Neural cell (in vitro differentiated cells): ENCODE data around the gene TAF5L. TPM values are rescaled to one million over a fixed set of nuclear protein-coding genes. Genes with fewer than 3 reads are reported as not detected.

Experiments used
- H2AFZ ChIP-seq: fragments of 200-600, 300-800 bp; sonication (generic), shearing (Covaris generic); 2 replicates; pipeline ENCODE4 v1.6.0; 2014; ENCODE audit warnings: low read depth, mild to moderate bottlenecking, antibody characterized with exemption, low read length, moderate library complexity
- H3F3A ChIP-seq: fragments of 200-600 bp; shearing (Covaris generic); 2 replicates; pipeline ENCODE4 v1.6.1; 2016; ENCODE audit warnings: mild to moderate bottlenecking, moderate library complexity, mixed read lengths, antibody characterized with exemption, low read length; ENCODE audit not compliant: insufficient read depth, poor library complexity, severe bottlenecking
- H3K27ac ChIP-seq: fragments of 200-600, 300-800 bp; sonication (generic), shearing (Covaris generic); 2 replicates; pipeline ENCODE4 v1.5.1; 2014; ENCODE audit warnings: mild to moderate bottlenecking, low read length, moderate library complexity
- H3K27me3 ChIP-seq: fragments of 300-800, 200-600 bp; sonication (generic), shearing (Covaris generic); 2 replicates; pipeline ENCODE4 v1.6.0; 2014; ENCODE audit warnings: mild to moderate bottlenecking, low read depth, low read length, moderate library complexity; ENCODE audit not compliant: insufficient read depth
- H3K36me3 ChIP-seq: fragments of 300-800, 200-600 bp; sonication (generic), shearing (Covaris generic); 2 replicates; pipeline ENCODE4 v1.5.1; 2014; ENCODE audit warnings: mild to moderate bottlenecking, antibody characterized with exemption, low read length, moderate library complexity; ENCODE audit not compliant: insufficient read depth
- H3K4me2 ChIP-seq: fragments of 300-800, 200-600 bp; sonication (generic), shearing (Covaris generic); 2 replicates; pipeline ENCODE4 v1.6.0; 2014; ENCODE audit warnings: mild to moderate bottlenecking, low read length
- H3K4me3 ChIP-seq: fragments of 300-800, 200-600 bp; sonication (generic), shearing (Covaris generic); 2 replicates; pipeline ENCODE4 v1.5.1; 2014; ENCODE audit warnings: mild to moderate bottlenecking, low read length, moderate library complexity
- H3K79me2 ChIP-seq: fragments of 200-600 bp; shearing (Covaris generic); replicated peaks from 2 replicates; pipeline ENCODE4 v1.6.0; 2014; ENCODE audit warnings: mild to moderate bottlenecking, low read length, moderate library complexity; ENCODE audit not compliant: insufficient read depth
- H3K9ac ChIP-seq: fragments of 300-800, 200-600 bp; sonication (generic), shearing (Covaris generic); 2 replicates; pipeline ENCODE4 v1.6.1; 2016; ENCODE audit warnings: mild to moderate bottlenecking, low read length, mixed read lengths
- H3K9me2 ChIP-seq: fragments of 200-600 bp; shearing (Covaris generic); 2 replicates; pipeline ENCODE4 v1.6.1; 2016; ENCODE audit warnings: mild to moderate bottlenecking, low read length, mixed read lengths; ENCODE audit not compliant: insufficient read depth
- H3K9me3 ChIP-seq: fragments of 200-600, 300-800 bp; sonication (generic), shearing (Covaris generic); 2 replicates; pipeline ENCODE4 v1.6.1; 2016; ENCODE audit warnings: mild to moderate bottlenecking, mixed run types, low read length, moderate library complexity, mixed read lengths
- H4K20me1 ChIP-seq: fragments of 200-600 bp; shearing (Covaris generic); 2 replicates; pipeline ENCODE4 v1.6.1; 2016; ENCODE audit warnings: mild to moderate bottlenecking, mixed run types; ENCODE audit not compliant: insufficient read depth
- CTCF ChIP-seq: fragments of 450-650 bp; IDR thresholded peaks from 2 replicates; pipeline ENCODE4 v1.5.1; 2014; ENCODE audit warnings: antibody characterized with exemption, mild to moderate bottlenecking, moderate library complexity; ENCODE audit not compliant: poor library complexity, severe bottlenecking
- EP300 ChIP-seq: fragments of 450-650 bp; conservative IDR thresholded peaks from 2 replicates; pipeline ENCODE4 v1.6.1; 2014; ENCODE audit warnings: antibody characterized with exemption, mild to moderate bottlenecking, moderate library complexity; ENCODE audit not compliant: poor library complexity, severe bottlenecking
- EZH2 ChIP-seq: fragments of 200-600, 300-800 bp; shearing (Covaris generic), sonication (generic); IDR thresholded peaks from 2 replicates; pipeline ENCODE4 v1.6.1; 2014; ENCODE audit warnings: antibody characterized with exemption, low read length, borderline replicate concordance, mild to moderate bottlenecking; ENCODE audit not compliant: insufficient read depth, poor library complexity, severe bottlenecking
- MXI1 ChIP-seq: fragments of 450-650 bp; conservative IDR thresholded peaks from 2 replicates; pipeline ENCODE4 v1.6.1; 2014; ENCODE audit warnings: antibody characterized with exemption, mild to moderate bottlenecking; ENCODE audit not compliant: poor library complexity, severe bottlenecking
- POLR2AphosphoS5 ChIP-seq: IDR thresholded peaks from 2 replicates; pipeline ENCODE4 v1.6.1; 2012
- RAD21 ChIP-seq: fragments of 450-650 bp; conservative IDR thresholded peaks from 2 replicates; pipeline ENCODE4 v1.6.1; 2014; ENCODE audit warnings: antibody characterized with exemption, mild to moderate bottlenecking, moderate library complexity
- SMC3 ChIP-seq: fragments of 450-650 bp; conservative IDR thresholded peaks from 2 replicates; pipeline ENCODE4 v1.6.1; 2014; ENCODE audit warnings: antibody characterized with exemption, mild to moderate bottlenecking, moderate library complexity; ENCODE audit not compliant: poor library complexity
- TAF1 ChIP-seq: IDR thresholded peaks from 2 replicates; pipeline ENCODE4 v1.6.1; 2012; ENCODE audit warnings: low read depth
- polyA plus RNA-seq: library from polyadenylated mRNA; depleted of rRNA; stranded (reverse); fragments of >200 nt; gene quantifications from 2 replicates; pipeline ENCODE4 v1.2.3, GENCODE V29; 2014
- TF ChIP-seq, protein P1 (sequence below): IDR thresholded peaks from 2 replicates; pipeline ENCODE4 v1.6.1; 2012; ENCODE audit warnings: borderline replicate concordance

The TAF5L gene
- polyA plus RNA-seq, 1 donor from 2014 or later: 18.5 TPM

- Histone ChIP-seq H3K27ac (no peak overlapping the region), H3K36me3 (peaks cover 28% of the 10 kb centered on the region), H4K20me1 (no peaks in the 10 kb centered on the region), H3K9me3 (no peaks in the 10 kb centered on the region), H3K27me3 (no peaks in the 10 kb centered on the region), H3K4me2 (no peak overlapping the region), H3K9me2 (no peaks in the 10 kb centered on the region), H3K4me3 (no peak overlapping the region), H3K79me2 (no peaks in the 10 kb centered on the region), H2AFZ (no peak overlapping the region), H3F3A (no peaks in the 10 kb centered on the region), H3K9ac (no peak overlapping the region)
- TF ChIP-seq MXI1 (no peak), RAD21 (no peak), EP300 (no peak), SMC3 (no peak), EZH2 (no peak), POLR2AphosphoS5 (no peak), CTCF (no peak), TAF1 (no peak)
- TF ChIP-seq, protein P1, sequence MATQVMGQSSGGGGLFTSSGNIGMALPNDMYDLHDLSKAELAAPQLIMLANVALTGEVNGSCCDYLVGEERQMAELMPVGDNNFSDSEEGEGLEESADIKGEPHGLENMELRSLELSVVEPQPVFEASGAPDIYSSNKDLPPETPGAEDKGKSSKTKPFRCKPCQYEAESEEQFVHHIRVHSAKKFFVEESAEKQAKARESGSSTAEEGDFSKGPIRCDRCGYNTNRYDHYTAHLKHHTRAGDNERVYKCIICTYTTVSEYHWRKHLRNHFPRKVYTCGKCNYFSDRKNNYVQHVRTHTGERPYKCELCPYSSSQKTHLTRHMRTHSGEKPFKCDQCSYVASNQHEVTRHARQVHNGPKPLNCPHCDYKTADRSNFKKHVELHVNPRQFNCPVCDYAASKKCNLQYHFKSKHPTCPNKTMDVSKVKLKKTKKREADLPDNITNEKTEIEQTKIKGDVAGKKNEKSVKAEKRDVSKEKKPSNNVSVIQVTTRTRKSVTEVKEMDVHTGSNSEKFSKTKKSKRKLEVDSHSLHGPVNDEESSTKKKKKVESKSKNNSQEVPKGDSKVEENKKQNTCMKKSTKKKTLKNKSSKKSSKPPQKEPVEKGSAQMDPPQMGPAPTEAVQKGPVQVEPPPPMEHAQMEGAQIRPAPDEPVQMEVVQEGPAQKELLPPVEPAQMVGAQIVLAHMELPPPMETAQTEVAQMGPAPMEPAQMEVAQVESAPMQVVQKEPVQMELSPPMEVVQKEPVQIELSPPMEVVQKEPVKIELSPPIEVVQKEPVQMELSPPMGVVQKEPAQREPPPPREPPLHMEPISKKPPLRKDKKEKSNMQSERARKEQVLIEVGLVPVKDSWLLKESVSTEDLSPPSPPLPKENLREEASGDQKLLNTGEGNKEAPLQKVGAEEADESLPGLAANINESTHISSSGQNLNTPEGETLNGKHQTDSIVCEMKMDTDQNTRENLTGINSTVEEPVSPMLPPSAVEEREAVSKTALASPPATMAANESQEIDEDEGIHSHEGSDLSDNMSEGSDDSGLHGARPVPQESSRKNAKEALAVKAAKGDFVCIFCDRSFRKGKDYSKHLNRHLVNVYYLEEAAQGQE: no peak
Measured at GRCh38 chr1:229607370-229607769, 18.6 kb downstream of the TAF5L start.

- TF ChIP-seq, protein P1: no peak
- TF ChIP-seq RAD21: no peak
- no peak for TF ChIP-seq EZH2
- TF ChIP-seq EP300: no peak
- no peak for TF ChIP-seq CTCF
- no peak for TF ChIP-seq POLR2AphosphoS5
- no peak for TF ChIP-seq SMC3
- no peak for TF ChIP-seq MXI1
- TF ChIP-seq TAF1: no peak
- H3K79me2 ChIP-seq: no peaks in the 10 kb centered on the region
Measured at GRCh38 chr1:229603371-229604005, 22.4 kb downstream of the TAF5L start.

More at GRCh38 chr1:229603371-229604005, 22.4 kb downstream of the TAF5L start:
- Histone ChIP-seq H3K9me3 (no peaks in the 10 kb centered on the region), H2AFZ (no peak overlapping the region), H4K20me1 (no peaks in the 10 kb centered on the region), H3K4me3 (no peak overlapping the region), H3K27me3 (no peaks in the 10 kb centered on the region), H3F3A (no peaks in the 10 kb centered on the region), H3K9me2 (no peaks in the 10 kb centered on the region), H3K4me2 (no peak overlapping the region), H3K27ac (no peak overlapping the region), H3K36me3 (peaks cover 14% of the 10 kb centered on the region), H3K9ac (no peak overlapping the region)
